Neural cell (in vitro differentiated cells): ENCODE measurements around the gene CCZ1.
"Not testable (repeated sequence)": the region's sequence is repeated elsewhere in the genome, so short reads cannot be mapped to it uniquely, and the experiment has no call there.

Experiments
- EZH2 ChIP-seq: fragments of 200-600, 300-800 bp; shearing (Covaris generic), sonication (generic); IDR thresholded peaks from 2 replicates; pipeline ENCODE4 v1.6.1; 2014; ENCODE audit warnings: antibody characterized with exemption, low read length, borderline replicate concordance, mild to moderate bottlenecking; ENCODE audit not compliant: insufficient read depth, poor library complexity, severe bottlenecking
- RAD21 ChIP-seq: fragments of 450-650 bp; conservative IDR thresholded peaks from 2 replicates; pipeline ENCODE4 v1.6.1; 2014; ENCODE audit warnings: antibody characterized with exemption, mild to moderate bottlenecking, moderate library complexity
- TF ChIP-seq, protein P1 (sequence below): fragments of 450-650 bp; IDR thresholded peaks from 2 replicates; pipeline ENCODE4 v1.5.1; 2014; ENCODE audit warnings: antibody characterized with exemption, mild to moderate bottlenecking, moderate library complexity; ENCODE audit not compliant: poor library complexity, severe bottlenecking

GRCh38 chr7:5890244-5890643 is 8.3 kb upstream of the CCZ1 start:
- TF ChIP-seq EZH2, RAD21: not testable (repeated sequence)
- TF ChIP-seq, protein P1, sequence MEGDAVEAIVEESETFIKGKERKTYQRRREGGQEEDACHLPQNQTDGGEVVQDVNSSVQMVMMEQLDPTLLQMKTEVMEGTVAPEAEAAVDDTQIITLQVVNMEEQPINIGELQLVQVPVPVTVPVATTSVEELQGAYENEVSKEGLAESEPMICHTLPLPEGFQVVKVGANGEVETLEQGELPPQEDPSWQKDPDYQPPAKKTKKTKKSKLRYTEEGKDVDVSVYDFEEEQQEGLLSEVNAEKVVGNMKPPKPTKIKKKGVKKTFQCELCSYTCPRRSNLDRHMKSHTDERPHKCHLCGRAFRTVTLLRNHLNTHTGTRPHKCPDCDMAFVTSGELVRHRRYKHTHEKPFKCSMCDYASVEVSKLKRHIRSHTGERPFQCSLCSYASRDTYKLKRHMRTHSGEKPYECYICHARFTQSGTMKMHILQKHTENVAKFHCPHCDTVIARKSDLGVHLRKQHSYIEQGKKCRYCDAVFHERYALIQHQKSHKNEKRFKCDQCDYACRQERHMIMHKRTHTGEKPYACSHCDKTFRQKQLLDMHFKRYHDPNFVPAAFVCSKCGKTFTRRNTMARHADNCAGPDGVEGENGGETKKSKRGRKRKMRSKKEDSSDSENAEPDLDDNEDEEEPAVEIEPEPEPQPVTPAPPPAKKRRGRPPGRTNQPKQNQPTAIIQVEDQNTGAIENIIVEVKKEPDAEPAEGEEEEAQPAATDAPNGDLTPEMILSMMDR = not testable (repeated sequence)
